Measurements from ENCODE around the gene SCGN.
"Not testable (repeated sequence)": the region's sequence is repeated elsewhere in the genome, so short reads cannot be mapped to it uniquely, and the experiment has no call there.

SCGN gene

GRCh38 chr6:25730907-25731306 is 78.9 kb downstream of the SCGN start:
- DNase-seq (ENCODE audit: low read depth in 2 of 2) = no peak

- DNase-seq (ENCODE audit: low read depth in 2 of 2) = no peak
Observed at GRCh38 chr6:25731721-25732120, 79.7 kb downstream of the SCGN start.

GRCh38 chr6:25732468-25733198 is 80.6 kb downstream of the SCGN start:
- no peak for DNase-seq (ENCODE audit: low read depth in 2 of 2)

GRCh38 chr6:25735261-25735660 is 83.2 kb downstream of the SCGN start:
- DNase-seq (ENCODE audit: low read depth in 2 of 2) = no peak

- no peak for DNase-seq (ENCODE audit: low read depth in 2 of 2)
Observed at GRCh38 chr6:25743868-25744267, 91.9 kb downstream of the SCGN start.

GRCh38 chr6:25745836-25746235 is 93.8 kb downstream of the SCGN start:
- no peak for DNase-seq (ENCODE audit: low read depth in 2 of 2)

GRCh38 chr6:25746968-25747367 is 95.0 kb downstream of the SCGN start:
- no peak for DNase-seq (ENCODE audit: low read depth in 2 of 2)

GRCh38 chr6:25747477-25747876 is 95.5 kb downstream of the SCGN start:
- no peak for DNase-seq (ENCODE audit: low read depth in 2 of 2)

GRCh38 chr6:25748049-25748448 is 96.0 kb downstream of the SCGN start:
- no peak for DNase-seq (ENCODE audit: low read depth in 2 of 2)

GRCh38 chr6:25748601-25749517 is 96.8 kb downstream of the SCGN start:
- DNase-seq (ENCODE audit: low read depth in 2 of 2) = not testable (repeated sequence)

GRCh38 chr6:25749837-25750236 is 97.8 kb downstream of the SCGN start:
- no peak for DNase-seq (ENCODE audit: low read depth in 2 of 2)

GRCh38 chr6:25750906-25751305 is 98.9 kb downstream of the SCGN start:
- no peak for DNase-seq (ENCODE audit: low read depth in 2 of 2)

All from fibroblast of skin of left biceps (primary cell).